Measurements from ENCODE around the gene RSL1D1. TPM values are rescaled to one million over a fixed set of nuclear protein-coding genes. Genes with fewer than 3 reads are reported as not detected.
"Not testable (repeated sequence)": the region's sequence is repeated elsewhere in the genome, so short reads cannot be mapped to it uniquely, and the experiment has no call there.

Gene RSL1D1
- total RNA-seq, 4 donors from 2014 or later = 152 to 209 (median 174) TPM

DNA sequence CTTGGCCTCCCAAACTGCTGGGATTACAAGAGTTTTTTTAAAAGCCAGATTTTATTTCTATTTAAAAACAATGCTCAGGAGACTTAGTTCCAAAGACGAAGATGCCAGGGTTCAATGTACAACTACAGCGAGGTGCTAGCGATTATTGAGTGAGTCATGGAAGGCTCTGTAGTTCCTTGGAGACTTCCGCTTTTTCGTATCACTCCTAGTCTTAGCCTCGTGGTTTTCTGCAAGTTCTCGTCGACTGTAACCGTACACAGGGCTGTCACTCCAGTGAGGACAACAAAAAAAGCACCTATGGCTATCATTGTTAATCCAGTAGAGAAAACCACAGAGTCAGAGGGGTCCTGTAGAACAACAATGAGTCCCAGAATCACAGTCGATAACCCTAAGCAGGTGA lies 31.5 kb downstream of the RSL1D1 start:
- 83% methylated on average over 10 of the region's 10 CpGs for WGBS
- H3K27me3 ChIP-seq = no peaks in the 10 kb centered on the region
- TF ChIP-seq, protein P1, sequence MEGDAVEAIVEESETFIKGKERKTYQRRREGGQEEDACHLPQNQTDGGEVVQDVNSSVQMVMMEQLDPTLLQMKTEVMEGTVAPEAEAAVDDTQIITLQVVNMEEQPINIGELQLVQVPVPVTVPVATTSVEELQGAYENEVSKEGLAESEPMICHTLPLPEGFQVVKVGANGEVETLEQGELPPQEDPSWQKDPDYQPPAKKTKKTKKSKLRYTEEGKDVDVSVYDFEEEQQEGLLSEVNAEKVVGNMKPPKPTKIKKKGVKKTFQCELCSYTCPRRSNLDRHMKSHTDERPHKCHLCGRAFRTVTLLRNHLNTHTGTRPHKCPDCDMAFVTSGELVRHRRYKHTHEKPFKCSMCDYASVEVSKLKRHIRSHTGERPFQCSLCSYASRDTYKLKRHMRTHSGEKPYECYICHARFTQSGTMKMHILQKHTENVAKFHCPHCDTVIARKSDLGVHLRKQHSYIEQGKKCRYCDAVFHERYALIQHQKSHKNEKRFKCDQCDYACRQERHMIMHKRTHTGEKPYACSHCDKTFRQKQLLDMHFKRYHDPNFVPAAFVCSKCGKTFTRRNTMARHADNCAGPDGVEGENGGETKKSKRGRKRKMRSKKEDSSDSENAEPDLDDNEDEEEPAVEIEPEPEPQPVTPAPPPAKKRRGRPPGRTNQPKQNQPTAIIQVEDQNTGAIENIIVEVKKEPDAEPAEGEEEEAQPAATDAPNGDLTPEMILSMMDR (IDR thresholded peaks at IDR 0.05) = no peak
- TF ChIP-seq EP300 (IDR thresholded peaks at IDR 0.05) = no peak
- TF ChIP-seq POLR2A (IDR thresholded peaks at IDR 0.05) = no peak
- no peak for TF ChIP-seq POLR2AphosphoS5 (IDR thresholded peaks at IDR 0.05)

DNA sequence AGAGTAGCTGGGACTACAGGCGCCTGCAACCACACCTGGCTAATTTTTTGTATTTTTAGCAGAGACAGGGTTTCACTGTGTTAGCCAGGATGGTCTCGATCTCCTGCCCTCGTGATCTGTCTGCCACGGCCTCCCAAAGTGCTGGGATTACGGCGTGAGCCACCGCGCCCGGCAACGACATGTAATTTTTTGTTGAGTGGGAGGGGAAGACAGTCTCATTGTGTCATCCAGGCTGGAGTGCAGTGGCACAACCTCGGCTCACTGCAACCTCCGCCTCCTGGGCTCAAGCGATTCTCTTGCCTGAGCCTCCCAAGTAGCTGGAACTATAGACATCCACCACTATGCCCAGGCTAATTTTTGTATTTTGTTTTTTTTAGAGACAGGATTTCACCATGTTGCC lies 32.4 kb downstream of the RSL1D1 start:
- not testable (repeated sequence) for H3K4me1 ChIP-seq

More for the DNA sequence above, 31.5 kb downstream of the RSL1D1 start:
- H3K4me3 ChIP-seq = no peak overlapping the region
- no peaks in the 10 kb centered on the region for H3K36me3 ChIP-seq
- no peak overlapping the region for H3K27ac ChIP-seq
- DNase-seq (ENCODE audit: low spot score in 2 of 2) = no peak
- no peaks in the 10 kb centered on the region for H3K9me3 ChIP-seq
- H3K4me1 ChIP-seq = peaks cover 5% of the 10 kb centered on the region

DNA sequence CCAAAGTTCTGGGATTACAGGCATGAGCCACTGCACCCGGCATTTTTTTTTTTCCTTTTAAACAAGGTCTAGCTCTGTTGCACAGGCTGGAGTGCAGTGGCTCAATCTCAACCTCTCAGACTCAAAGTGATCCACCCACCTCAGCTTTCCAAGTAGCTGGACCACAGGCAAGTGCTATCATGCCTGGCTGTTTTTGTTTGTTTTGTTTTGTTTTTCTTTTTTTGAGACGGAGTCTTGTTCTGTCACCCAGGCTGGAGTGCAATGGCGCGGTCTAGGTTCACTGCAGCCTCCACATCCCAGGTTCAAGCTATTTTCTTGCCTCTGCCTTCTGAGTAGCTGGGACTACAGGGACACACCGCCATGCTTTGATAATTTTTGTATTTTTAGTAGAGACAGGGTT lies 35.2 kb downstream of the RSL1D1 start:
- DNase-seq (ENCODE audit: low spot score in 2 of 2) = no peak
- no peak overlapping the region for H3K27ac ChIP-seq
- no peak for TF ChIP-seq POLR2A (IDR thresholded peaks at IDR 0.05)
- TF ChIP-seq, protein P1 (IDR thresholded peaks at IDR 0.05) = no peak
- TF ChIP-seq POLR2AphosphoS5 (IDR thresholded peaks at IDR 0.05) = no peak
- no peak for TF ChIP-seq EP300 (IDR thresholded peaks at IDR 0.05)

More for the DNA sequence above, 32.4 kb downstream of the RSL1D1 start:
- H3K9me3 ChIP-seq; H3K27me3 ChIP-seq; H3K4me3 ChIP-seq; H3K27ac ChIP-seq; DNase-seq (ENCODE audit: low spot score in 2 of 2); H3K36me3 ChIP-seq: not testable (repeated sequence)
- 95% methylated on average over 13 of the region's 13 CpGs for WGBS

DNA sequence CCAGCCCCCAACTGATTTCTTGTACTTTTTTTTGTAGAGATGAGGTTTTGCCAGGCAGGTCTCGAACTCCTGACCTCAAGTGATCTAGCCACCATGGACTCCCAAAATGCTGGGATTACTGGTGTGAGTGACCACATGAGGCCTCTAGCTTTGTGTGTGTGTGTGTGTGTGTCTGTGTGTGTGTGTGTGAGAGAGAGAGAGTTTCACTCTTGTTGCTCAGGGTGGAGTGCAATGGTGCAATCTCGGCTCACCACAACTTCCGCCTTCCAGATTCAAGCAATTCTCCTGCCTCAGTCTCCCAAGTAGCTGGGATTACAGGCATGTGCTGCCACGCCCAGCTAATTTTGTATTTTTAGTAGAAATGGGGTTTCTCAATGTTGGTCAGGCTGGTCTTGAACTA lies 36.5 kb downstream of the RSL1D1 start:
- not testable (repeated sequence) for H3K27me3 ChIP-seq; H3K4me1 ChIP-seq; H3K4me3 ChIP-seq; DNase-seq (ENCODE audit: low spot score in 2 of 2); H3K9me3 ChIP-seq; H3K27ac ChIP-seq; H3K36me3 ChIP-seq
- 87% methylated on average over 4 of the region's 4 CpGs for WGBS

More for the DNA sequence above, 35.2 kb downstream of the RSL1D1 start:
- H3K9me3 ChIP-seq = no peaks in the 10 kb centered on the region
- no peaks in the 10 kb centered on the region for H3K27me3 ChIP-seq
- H3K4me3 ChIP-seq = no peak overlapping the region
- WGBS = 64% methylated on average over 5 of the region's 5 CpGs
- no peaks in the 10 kb centered on the region for H3K36me3 ChIP-seq
- H3K4me1 ChIP-seq = peaks cover 3% of the 10 kb centered on the region

DNA sequence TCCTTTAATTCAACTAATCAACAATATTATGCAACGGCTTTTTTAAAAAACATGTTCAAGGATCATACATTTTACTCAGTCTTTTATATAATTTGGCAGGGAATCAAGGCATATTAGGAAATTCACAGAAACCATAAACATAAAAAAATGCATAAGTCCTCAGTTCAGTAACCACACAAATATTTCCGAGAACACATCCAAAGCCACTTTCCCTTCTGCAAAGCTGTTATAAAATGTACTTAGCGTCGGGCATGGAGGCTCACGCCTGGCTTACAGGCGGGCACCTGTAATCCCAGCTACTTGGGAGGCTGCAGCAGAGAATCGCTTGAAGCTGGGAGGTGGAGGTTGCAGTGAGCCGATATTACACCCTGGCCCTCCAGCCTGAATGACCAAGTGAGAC lies 44.6 kb downstream of the RSL1D1 start:
- no peaks in the 10 kb centered on the region for H3K4me1 ChIP-seq
- H3K9me3 ChIP-seq = no peaks in the 10 kb centered on the region
- DNase-seq (ENCODE audit: low spot score in 2 of 2) = no peak
- H3K27ac ChIP-seq = no peak overlapping the region
- TF ChIP-seq POLR2AphosphoS5 (IDR thresholded peaks at IDR 0.05) (no peak), EP300 (IDR thresholded peaks at IDR 0.05) (no peak), POLR2A (IDR thresholded peaks at IDR 0.05) (no peak)
- TF ChIP-seq, protein P1 (IDR thresholded peaks at IDR 0.05) = no peak
- H3K4me3 ChIP-seq = no peak overlapping the region
- WGBS = 35% methylated on average over 8 of the region's 8 CpGs
- H3K36me3 ChIP-seq = no peaks in the 10 kb centered on the region
- no peaks in the 10 kb centered on the region for H3K27me3 ChIP-seq

DNA sequence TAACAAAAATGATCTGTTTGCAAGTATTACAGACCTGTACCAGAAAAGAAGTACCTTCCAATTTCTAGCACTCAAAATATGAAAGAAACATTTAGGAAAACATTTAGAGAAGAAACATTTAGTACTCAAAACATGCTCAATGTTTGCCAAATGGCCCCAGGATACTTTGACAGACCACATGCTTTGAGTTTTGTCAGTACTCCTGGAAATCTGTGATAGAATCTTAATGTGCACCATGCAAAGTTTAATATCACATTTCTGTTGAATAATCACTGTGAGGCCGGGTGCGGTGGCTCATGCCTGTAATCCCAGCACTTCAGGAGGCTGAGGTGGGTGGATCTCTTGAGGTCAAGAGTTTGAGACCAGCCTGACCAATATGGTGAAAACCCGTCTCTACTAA lies 45.8 kb downstream of the RSL1D1 start:
- H3K9me3 ChIP-seq = no peaks in the 10 kb centered on the region
- DNase-seq (ENCODE audit: low spot score in 2 of 2) = no peak
- 58% methylated on average over 3 of the region's 3 CpGs for WGBS
- H3K27ac ChIP-seq = no peak overlapping the region
- H3K27me3 ChIP-seq = no peaks in the 10 kb centered on the region
- TF ChIP-seq EP300 (IDR thresholded peaks at IDR 0.05) (no peak), POLR2AphosphoS5 (IDR thresholded peaks at IDR 0.05) (no peak)
- TF ChIP-seq, protein P1 (IDR thresholded peaks at IDR 0.05) = no peak
- H3K4me3 ChIP-seq = no peak overlapping the region
- no peaks in the 10 kb centered on the region for H3K36me3 ChIP-seq
- H3K4me1 ChIP-seq = no peaks in the 10 kb centered on the region

Data from suprapubic skin (tissue), 4 donors.